ENCODE measurements around the gene IL22. TPM values are rescaled to one million over a fixed set of nuclear protein-coding genes. Genes with fewer than 3 reads are reported as not detected.
A peak's percentile ranks its signal among the peaks of the same experiment; 100 is the strongest.

IL22 gene
- total and polyA plus RNA-seq, 5 experiments from 2014 or later, result not detected

DNA sequence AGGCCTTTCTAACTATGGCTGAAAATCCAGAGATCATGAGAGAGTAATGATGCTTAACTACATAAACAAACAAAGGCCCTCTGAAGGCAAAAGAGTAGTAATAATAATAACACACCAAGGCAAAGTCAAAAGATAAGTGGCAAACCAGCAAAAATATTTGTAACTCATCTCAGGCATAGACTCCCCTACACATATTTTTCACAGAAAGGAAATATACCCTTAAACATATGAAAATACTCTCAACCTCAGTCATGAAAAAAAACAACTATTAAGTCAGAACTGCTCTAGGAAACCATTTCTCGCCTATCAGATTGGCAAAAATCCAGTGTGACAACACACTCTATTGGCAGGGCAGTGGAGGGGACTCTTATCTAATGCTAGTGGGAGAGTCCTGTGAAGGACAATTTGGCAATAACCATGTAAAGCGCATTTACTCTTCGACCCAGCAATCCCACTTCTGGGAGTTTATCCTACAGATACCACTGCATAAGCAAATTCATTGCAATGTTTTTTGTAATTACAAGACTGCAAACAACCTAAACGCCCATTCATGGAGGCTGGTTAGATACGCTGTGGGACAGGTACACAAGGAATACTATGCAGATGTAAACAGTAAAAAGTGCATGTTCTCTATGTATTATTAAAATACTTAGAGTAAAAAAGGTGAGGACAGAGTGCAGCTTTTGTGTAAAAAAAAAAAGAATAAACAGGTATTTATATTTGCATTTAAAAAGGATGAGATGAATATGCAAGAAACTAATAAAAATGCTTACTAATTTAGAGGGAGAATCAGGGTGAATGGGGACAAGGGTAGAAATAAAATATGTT, 26.0 kb upstream of the IL22 start:
- no peak for DNase-seq
- peaks cover 0 to 5% (median 1%) of the 10 kb centered on the region in 4 donors for H3K4me1 Mint-ChIP-seq
- no peak overlapping the region for H3K27ac Mint-ChIP-seq
- POLR2A ChIA-PET, result no interaction called here
- no peaks in the 10 kb centered on the region for H3K9me3 Mint-ChIP-seq
- no peaks in the 10 kb centered on the region for H3K36me3 Mint-ChIP-seq
- peaks cover 0 to 2% (median 0%) of the 10 kb centered on the region in 5 donors for H3K27me3 Mint-ChIP-seq
- ATAC-seq, result no peak
- H3K4me3 Mint-ChIP-seq, result no peak overlapping the region

DNA sequence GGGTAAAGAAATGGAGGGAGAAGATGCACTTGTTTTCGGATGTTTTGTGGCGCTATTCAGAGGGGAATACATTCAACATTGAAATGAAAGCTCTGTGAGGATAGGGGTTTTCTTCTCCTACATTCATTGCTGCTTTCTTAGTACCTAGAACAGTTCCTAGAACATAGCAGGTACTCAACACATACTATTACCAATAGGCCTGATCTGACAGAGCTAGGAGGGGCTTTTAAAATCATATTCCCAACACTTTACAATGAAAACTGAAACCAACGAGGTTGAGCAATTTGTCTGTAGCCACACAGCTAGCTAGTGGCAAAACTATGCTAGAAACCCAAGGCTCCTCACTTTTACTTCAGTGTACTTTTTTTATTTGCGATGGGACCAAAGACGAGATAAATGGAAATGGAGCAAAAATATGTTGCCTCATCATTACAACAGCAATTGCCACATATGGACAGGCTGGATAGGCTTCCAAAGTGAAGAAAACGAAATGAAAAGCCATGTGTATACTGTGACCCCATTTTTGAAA, 23.1 kb upstream of the IL22 start:
- no peak overlapping the region for H3K27ac Mint-ChIP-seq
- POLR2A ChIA-PET, result no interaction called here
- ATAC-seq, result no peak

DNA sequence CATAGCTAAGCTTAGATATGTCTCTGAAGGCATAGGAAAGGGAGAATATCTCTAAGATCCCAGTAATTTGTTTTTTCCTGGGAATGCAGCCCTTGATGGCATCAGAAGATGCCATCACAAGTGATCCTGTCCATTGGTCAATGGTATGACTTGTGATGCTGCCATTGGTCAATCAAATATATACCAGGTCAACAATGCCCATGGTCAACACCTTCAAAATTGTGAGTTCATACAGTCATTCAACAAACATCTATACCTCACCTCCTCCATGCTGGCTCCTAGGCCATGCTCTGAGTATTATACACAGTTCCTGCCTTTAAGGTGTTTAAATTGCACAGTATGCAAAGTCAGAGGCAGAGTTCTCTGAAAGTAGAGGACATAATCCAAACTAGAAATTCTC, 19.3 kb upstream of the IL22 start:
- Mint-ChIP-seq H3K4me1 (peaks cover 0 to 4% (median 1%) of the 10 kb centered on the region in 4 donors), H3K36me3 (no peaks in the 10 kb centered on the region), H3K27ac (no peak overlapping the region), H3K4me3 (no peak overlapping the region), H3K27me3 (peaks cover 0 to 2% (median 0%) of the 10 kb centered on the region in 5 donors), H3K9me3 (no peaks in the 10 kb centered on the region)
- DNase-seq, result no peak
- ATAC-seq, result no peak
- POLR2A ChIA-PET, result no interaction called here

More for the DNA sequence above, 23.1 kb upstream of the IL22 start:
- DNase-seq, result no peak
- peaks cover 0 to 5% (median 1%) of the 10 kb centered on the region in 4 donors for H3K4me1 Mint-ChIP-seq
- H3K27me3 Mint-ChIP-seq, result no peaks in the 10 kb centered on the region
- no peaks in the 10 kb centered on the region for H3K9me3 Mint-ChIP-seq
- no peak overlapping the region for H3K4me3 Mint-ChIP-seq
- H3K36me3 Mint-ChIP-seq, result no peaks in the 10 kb centered on the region

DNA sequence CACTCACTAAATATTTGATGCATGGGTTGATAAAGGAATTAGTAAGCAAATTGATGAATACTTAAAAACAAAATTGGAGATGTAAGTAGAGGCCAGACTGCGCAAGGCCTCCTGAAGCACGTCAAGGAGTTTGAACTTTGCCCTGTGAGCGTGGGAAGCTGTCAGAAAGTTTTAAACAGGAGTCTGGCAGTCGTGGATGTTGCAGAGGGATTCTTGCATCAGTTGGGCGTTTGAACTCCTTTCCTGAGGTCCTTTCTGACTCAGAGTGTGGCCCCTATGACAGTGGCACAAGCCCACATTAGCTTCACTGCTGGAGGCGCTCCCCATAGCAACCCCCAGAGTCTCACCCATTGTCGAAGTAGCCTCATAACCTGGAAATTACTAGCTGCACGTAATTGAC, 17.9 kb upstream of the IL22 start:
- POLR2A ChIA-PET, result no interaction called here
- no peak for DNase-seq
- ATAC-seq, result no peak
- no peaks in the 10 kb centered on the region for H3K9me3 Mint-ChIP-seq
- H3K36me3 Mint-ChIP-seq, result no peaks in the 10 kb centered on the region
- peaks cover 0 to 1% (median 0%) of the 10 kb centered on the region in 4 donors for H3K4me1 Mint-ChIP-seq
- no peak overlapping the region for H3K27ac Mint-ChIP-seq
- no peak overlapping the region for H3K4me3 Mint-ChIP-seq
- peaks cover 0 to 2% (median 0%) of the 10 kb centered on the region in 5 donors for H3K27me3 Mint-ChIP-seq

DNA sequence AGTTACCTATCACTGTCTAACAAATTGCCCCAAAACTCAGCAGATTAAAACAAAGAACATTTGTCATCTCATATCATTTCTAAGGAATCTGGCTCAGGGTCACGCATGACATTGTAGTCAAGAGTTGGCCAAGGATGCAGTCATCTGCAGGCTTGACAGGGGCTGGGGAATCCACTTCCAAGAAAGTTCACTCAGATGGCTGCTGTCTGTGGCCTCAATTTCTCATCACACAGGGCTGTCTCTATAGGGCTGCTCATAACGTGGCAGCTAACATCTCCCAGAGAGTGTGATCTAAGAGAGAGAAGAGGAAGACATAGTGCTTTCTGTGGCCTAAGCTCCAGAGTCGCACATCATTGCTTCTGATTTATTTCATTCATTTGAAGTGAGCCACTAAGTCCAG, 17.0 kb upstream of the IL22 start:
- no peak for DNase-seq
- H3K27ac Mint-ChIP-seq, result no peak overlapping the region
- no peak for ATAC-seq
- H3K9me3 Mint-ChIP-seq, result no peaks in the 10 kb centered on the region
- no peak overlapping the region for H3K4me3 Mint-ChIP-seq
- H3K27me3 Mint-ChIP-seq, result peaks cover 0 to 2% (median 2%) of the 10 kb centered on the region in 5 donors
- no peaks in the 10 kb centered on the region for H3K36me3 Mint-ChIP-seq
- POLR2A ChIA-PET, result interaction anchor here (1.1 kb wide), 1 partner anchor 51 kb away, joined by 5 read pairs; no protein-coding TSS in a partner anchor
- peaks cover 0 to 1% (median 0%) of the 10 kb centered on the region in 4 donors for H3K4me1 Mint-ChIP-seq

DNA sequence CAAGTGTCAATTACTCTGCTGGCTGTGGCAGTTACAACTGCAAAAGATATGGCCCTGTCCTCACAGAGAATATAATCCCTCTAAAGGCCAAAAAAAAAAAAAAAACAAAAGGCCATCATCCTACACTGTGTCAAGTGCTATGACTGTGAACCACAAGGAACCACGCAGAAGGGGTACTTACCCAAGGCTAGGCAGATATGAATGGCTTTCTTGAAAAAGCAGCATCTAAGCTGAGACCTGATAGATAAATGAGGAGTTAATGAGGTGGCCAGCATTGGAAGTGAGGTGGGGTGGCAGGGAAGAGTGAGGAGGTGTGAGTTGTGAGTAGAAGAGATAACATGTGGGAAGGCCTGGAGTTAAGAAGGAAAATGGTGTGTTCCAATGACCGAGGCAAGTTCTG, 16.4 kb upstream of the IL22 start:
- no peak for ATAC-seq
- Mint-ChIP-seq H3K36me3 (no peaks in the 10 kb centered on the region), H3K27me3 (peaks cover 0 to 7% (median 2%) of the 10 kb centered on the region in 5 donors), H3K4me1 (peaks cover 0 to 1% (median 0%) of the 10 kb centered on the region in 4 donors), H3K4me3 (no peak overlapping the region), H3K27ac (no peak overlapping the region), H3K9me3 (peaks cover 0 to under 1% (median 0%) of the 10 kb centered on the region in 9 donors)
- no peak for DNase-seq
- POLR2A ChIA-PET, result interaction anchor here (0.7 to 1.1 kb wide), 2 partner anchors 52 to 639 kb away, joined by 3 to 5 read pairs; no protein-coding TSS in a partner anchor

DNA sequence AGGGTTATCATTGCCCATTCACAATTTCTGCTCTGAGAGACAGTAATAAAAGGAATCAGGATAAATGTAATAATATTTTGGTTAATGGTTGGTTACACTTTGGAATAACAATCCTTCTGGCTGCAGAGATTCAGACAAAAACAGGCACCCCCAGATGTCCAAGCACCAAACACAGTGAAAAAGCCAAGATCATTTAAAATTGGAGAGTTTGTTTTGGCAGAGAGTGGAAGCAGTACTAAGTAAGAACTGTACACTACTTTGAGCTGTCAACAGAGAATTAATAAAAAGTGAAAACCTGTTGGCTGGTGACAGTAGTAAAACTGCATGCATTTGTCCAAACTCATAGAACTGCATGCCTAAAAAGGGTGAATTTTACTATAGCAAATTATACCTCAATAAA, 15.6 kb upstream of the IL22 start:
- H3K4me1 Mint-ChIP-seq, result peaks cover 0 to 1% (median 0%) of the 10 kb centered on the region in 4 donors
- POLR2A ChIA-PET, result interaction anchor here (0.7 to 1.1 kb wide), 2 partner anchors 53 to 639 kb away, joined by 3 to 5 read pairs; no protein-coding TSS in a partner anchor
- H3K4me3 Mint-ChIP-seq, result no peak overlapping the region
- H3K27ac Mint-ChIP-seq, result no peak overlapping the region
- no peaks in the 10 kb centered on the region for H3K36me3 Mint-ChIP-seq
- no peak for DNase-seq
- peaks cover 0 to 8% (median 2%) of the 10 kb centered on the region in 5 donors for H3K27me3 Mint-ChIP-seq
- H3K9me3 Mint-ChIP-seq, result peaks cover 0 to 2% (median 0%) of the 10 kb centered on the region in 9 donors
- ATAC-seq, result no peak

DNA sequence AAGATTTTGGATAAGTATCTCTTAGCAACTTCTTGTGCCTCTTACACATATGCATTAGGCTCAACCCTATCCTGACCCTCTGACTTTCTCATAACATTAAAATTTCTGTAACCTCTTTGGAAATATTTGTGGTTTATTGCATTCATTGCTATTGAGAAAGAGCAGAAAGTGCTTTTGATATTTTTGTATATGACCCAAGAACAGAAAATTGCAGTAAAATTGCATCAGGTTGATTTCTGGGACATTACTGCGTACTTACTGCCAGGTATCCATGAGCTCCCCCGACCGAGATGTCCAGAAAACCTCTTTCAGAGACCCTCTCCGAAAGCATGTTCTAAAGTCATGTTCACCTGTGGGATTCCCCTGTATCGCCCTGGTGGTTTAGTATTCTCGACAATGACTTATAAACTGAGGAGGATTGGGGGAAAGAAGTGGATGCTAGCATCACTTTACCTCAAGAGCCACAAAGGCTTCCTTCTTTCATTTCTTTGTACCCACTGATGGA, 14.5 kb upstream of the IL22 start:
- no peak for ATAC-seq
- peaks cover 0 to 1% (median 0%) of the 10 kb centered on the region in 4 donors for H3K4me1 Mint-ChIP-seq
- H3K27me3 Mint-ChIP-seq, result peaks cover 0 to 8% (median 4%) of the 10 kb centered on the region in 5 donors
- peak in 1 of 10 donors; percentile 6 for DNase-seq
- H3K9me3 Mint-ChIP-seq, result peaks cover 0 to 2% (median 0%) of the 10 kb centered on the region in 9 donors
- POLR2A ChIA-PET, result no interaction called here
- H3K36me3 Mint-ChIP-seq, result no peaks in the 10 kb centered on the region
- H3K27ac Mint-ChIP-seq, result peak overlapping the region in 1 of 10 donors; percentile 26
- H3K4me3 Mint-ChIP-seq, result no peak overlapping the region

DNA sequence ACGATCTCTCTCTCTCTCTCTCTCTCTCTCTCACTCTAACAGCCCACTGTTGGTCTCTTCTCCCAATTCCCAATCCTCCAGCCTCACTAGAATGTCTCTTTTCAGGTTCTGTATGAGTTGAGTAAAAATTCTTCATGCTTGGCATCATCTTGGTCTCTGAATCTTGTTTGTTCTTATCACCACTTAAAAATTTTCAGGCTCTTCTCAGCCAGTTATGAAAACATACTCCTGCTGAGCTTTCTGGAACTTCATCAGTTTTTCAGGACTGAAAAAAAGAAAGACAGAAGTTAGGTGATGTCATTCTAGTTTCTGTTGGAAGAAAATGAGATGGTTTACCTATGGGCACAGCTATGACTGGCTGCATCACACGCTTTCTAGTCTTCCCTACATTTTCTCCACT, 11.5 kb upstream of the IL22 start:
- ATAC-seq (no peak), DNase-seq (no peak)
- Mint-ChIP-seq H3K27ac (no peak overlapping the region), H3K4me1 (peaks cover 3 to 15% (median 12%) of the 10 kb centered on the region in 4 donors), H3K9me3 (peaks cover 0 to 2% (median 0%) of the 10 kb centered on the region in 9 donors), H3K4me3 (no peak overlapping the region), H3K27me3 (peaks cover 0 to 8% (median 4%) of the 10 kb centered on the region in 5 donors), H3K36me3 (no peaks in the 10 kb centered on the region)
- POLR2A ChIA-PET, result no interaction called here

DNA sequence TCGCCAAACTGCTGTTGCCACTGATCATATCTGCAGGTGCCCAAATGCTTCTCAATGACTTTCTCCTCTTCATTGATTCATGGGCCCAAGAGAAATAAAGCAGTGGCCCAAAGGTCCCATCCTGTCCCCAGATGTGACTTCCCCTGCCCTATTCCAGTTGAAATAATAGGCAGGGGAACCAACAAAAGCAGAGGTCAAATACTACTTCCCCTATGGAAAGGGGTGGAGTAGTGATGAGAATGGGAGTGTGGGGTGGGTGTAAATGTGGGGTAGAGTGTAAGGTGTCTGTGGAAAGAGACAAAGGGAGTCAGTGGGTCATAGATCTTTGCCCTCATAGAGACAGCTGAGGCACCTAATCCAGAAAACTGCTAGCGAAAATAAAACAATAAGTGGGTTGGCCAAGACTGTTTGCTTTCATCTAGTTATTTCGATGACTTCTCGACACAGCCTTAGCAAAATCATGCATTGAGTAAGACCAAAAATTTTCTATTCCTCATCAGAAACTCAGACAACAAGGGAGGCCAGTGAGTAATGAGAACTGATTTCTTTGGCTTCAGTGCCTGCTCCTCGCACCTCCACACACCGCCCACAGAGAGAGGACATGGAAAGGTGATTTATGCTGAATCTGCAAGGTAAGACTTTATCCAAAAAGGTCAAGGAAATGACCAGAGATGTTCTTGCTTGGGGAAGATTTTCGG, 10.9 kb upstream of the IL22 start:
- no peak overlapping the region for H3K4me3 Mint-ChIP-seq
- H3K36me3 Mint-ChIP-seq, result no peaks in the 10 kb centered on the region
- peaks cover 5 to 20% (median 16%) of the 10 kb centered on the region in 4 donors for H3K4me1 Mint-ChIP-seq
- DNase-seq (no peak), ATAC-seq (no peak)
- H3K27ac Mint-ChIP-seq, result no peak overlapping the region
- POLR2A ChIA-PET, result no interaction called here
- H3K9me3 Mint-ChIP-seq, result peaks cover 0 to 2% (median 0%) of the 10 kb centered on the region in 9 donors
- peaks cover 0 to 6% (median 4%) of the 10 kb centered on the region in 5 donors for H3K27me3 Mint-ChIP-seq

DNA sequence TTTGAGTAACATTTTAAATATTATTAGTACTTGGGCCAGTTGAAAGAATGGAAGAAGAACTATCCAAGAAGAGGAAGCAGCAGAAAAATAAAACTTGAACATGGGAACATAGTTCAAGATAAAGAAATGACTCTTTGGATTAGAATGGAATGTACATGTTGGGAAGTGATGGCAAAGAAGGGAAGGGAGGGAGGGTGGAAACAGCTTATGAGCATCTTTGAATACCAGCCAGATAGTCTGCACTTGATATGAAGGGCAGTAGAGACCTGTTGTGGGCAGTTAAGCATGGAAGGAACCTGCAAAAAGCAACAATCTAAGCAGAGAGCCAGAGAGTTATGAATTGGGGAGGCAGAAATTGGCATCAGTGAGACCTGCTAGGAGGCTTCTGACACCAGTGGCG, 10.0 kb upstream of the IL22 start:
- POLR2A ChIA-PET, result no interaction called here
- H3K4me3 Mint-ChIP-seq, result no peak overlapping the region
- H3K27me3 Mint-ChIP-seq, result peaks cover 0 to 6% (median 4%) of the 10 kb centered on the region in 5 donors
- no peak overlapping the region for H3K27ac Mint-ChIP-seq
- DNase-seq (no peak), ATAC-seq (no peak)
- peaks cover 5 to 24% (median 17%) of the 10 kb centered on the region in 4 donors for H3K4me1 Mint-ChIP-seq
- no peaks in the 10 kb centered on the region for H3K36me3 Mint-ChIP-seq
- H3K9me3 Mint-ChIP-seq, result peaks cover 0 to 2% (median 0%) of the 10 kb centered on the region in 9 donors

DNA sequence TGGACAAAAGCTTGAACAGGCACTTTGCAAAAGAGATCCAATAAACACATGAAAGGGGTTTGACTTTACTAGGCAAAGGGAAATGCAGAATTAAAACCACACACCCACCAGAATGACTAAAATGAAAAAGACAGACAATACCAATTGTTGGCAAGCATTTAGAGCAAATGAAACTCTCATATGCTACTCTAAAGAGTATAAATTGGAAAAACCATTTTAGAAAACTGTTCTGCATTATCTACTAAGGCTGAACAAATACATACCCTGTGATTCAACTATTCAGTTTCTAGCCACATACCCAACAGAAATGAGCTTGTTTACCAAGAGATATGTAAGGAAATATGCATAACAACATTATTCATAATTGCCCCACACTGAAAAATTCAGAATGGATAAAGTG, 8.5 kb upstream of the IL22 start:
- no peak for ATAC-seq
- H3K9me3 Mint-ChIP-seq, result peaks cover 0 to 2% (median 0%) of the 10 kb centered on the region in 9 donors
- no peaks in the 10 kb centered on the region for H3K36me3 Mint-ChIP-seq
- H3K4me1 Mint-ChIP-seq, result peaks cover 5 to 24% (median 17%) of the 10 kb centered on the region in 4 donors
- peaks cover 0 to 6% (median 5%) of the 10 kb centered on the region in 5 donors for H3K27me3 Mint-ChIP-seq
- no peak overlapping the region for H3K4me3 Mint-ChIP-seq
- no peak for DNase-seq
- POLR2A ChIA-PET, result no interaction called here
- H3K27ac Mint-ChIP-seq, result no peak overlapping the region

Data from naive thymus-derived CD8-positive, alpha-beta T cell (primary cell).